HG03025 (cell line): ENCODE data around the gene TTF2.
A peak's percentile ranks its signal among the peaks of the same experiment; 100 is the strongest.

Experiments
- ATAC-seq: cut with Tn5 transposase; IDR thresholded peaks from one replicate; pipeline ENCODE4 v1.9.1; 2021; ENCODE audit warnings: mild to moderate bottlenecking, moderate library complexity; ENCODE audit not compliant: unreplicated experiment, low FRiP score

The TTF2 gene

GRCh38 chr1:117044217-117044616 is 15.9 kb upstream of the TTF2 start:
- ATAC-seq: no peak

- no peak for ATAC-seq
Observed at GRCh38 chr1:117045644-117046043, 14.5 kb upstream of the TTF2 start.

GRCh38 chr1:117046781-117047180 is 13.3 kb upstream of the TTF2 start:
- no peak for ATAC-seq

- no peak for ATAC-seq
Observed at GRCh38 chr1:117047271-117047670, 12.9 kb upstream of the TTF2 start.

- no peak for ATAC-seq
Observed at GRCh38 chr1:117049857-117050256, 10.3 kb upstream of the TTF2 start.

- peak; percentile 80 for ATAC-seq
Observed at GRCh38 chr1:117051224-117052064, 8.7 kb upstream of the TTF2 start.

GRCh38 chr1:117054068-117054467 is 6.1 kb upstream of the TTF2 start:
- no peak for ATAC-seq

- ATAC-seq: no peak
Observed at GRCh38 chr1:117058810-117059209, 1.3 kb upstream of the TTF2 start.

- peak; percentile 30 for ATAC-seq
Observed at GRCh38 chr1:117059334-117059677, 820 bp upstream of the TTF2 start.

GRCh38 chr1:117060441-117061317 is 553 bp downstream of the TTF2 start:
- peak; percentile 6 for ATAC-seq

- no peak for ATAC-seq
Observed at GRCh38 chr1:117061986-117062415, 1.9 kb downstream of the TTF2 start.

GRCh38 chr1:117066367-117066766 is 6.2 kb downstream of the TTF2 start:
- ATAC-seq: no peak

- ATAC-seq: no peak
Observed at GRCh38 chr1:117067533-117068370, 7.6 kb downstream of the TTF2 start.

GRCh38 chr1:117068580-117068979 is 8.5 kb downstream of the TTF2 start:
- ATAC-seq: no peak

GRCh38 chr1:117069220-117069844 is 9.2 kb downstream of the TTF2 start:
- ATAC-seq: no peak

- no peak for ATAC-seq
Observed at GRCh38 chr1:117070124-117070523, 10.0 kb downstream of the TTF2 start.

GRCh38 chr1:117076648-117077047 is 16.5 kb downstream of the TTF2 start:
- ATAC-seq: no peak

GRCh38 chr1:117077267-117077666 is 17.1 kb downstream of the TTF2 start:
- no peak for ATAC-seq

- no peak for ATAC-seq
Observed at GRCh38 chr1:117079737-117080136, 19.6 kb downstream of the TTF2 start.

GRCh38 chr1:117084231-117084630 is 24.1 kb downstream of the TTF2 start:
- ATAC-seq: no peak
